DMS114 treated with DMSO at 0.1 percent for 48 hours (cell line): ENCODE measurements around the gene GUCY1A1.

ENCODE experiments used
- DNase-seq: peaks from one replicate; lab custom pipeline; 2025; ENCODE audit not compliant: unreplicated experiment; lab: John Stamatoyannopoulos, UW

Gene GUCY1A1

DNA sequence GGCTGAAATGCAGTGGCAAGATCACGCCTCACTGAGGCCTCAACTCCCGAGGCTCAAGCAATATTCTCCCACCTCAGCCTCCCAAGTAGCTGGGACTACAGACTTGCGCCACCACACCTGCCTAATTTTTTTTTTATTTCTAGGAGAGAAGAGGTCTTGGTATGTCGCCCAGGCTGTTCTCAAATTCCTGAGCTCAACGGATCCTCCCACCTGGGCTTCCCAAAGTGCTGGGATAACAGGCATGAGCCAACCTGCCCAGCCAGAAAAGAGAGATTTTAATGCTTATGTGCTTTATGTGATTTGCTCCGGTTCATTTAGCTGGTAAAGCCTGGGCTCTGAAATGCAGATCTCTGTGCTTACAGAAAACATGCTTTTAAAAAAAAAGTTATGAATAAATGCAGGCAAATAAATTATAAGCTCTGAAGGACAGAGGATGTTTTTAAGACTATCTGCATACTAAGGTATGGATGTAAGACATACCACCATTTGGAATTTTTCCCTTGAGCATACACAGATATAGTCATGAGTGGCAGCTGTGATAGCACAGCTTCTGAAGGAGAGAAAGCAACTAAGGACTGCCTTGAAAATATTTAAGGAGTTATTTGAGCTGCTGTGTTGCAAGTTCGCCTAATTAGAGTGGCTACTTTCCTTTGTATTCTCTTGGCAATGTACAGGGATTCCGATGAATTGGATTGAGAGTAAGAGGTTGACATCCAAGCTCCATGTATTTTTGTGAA lies 106.0 kb downstream of the GUCY1A1 start:
- DNase-seq: no peak

DNA sequence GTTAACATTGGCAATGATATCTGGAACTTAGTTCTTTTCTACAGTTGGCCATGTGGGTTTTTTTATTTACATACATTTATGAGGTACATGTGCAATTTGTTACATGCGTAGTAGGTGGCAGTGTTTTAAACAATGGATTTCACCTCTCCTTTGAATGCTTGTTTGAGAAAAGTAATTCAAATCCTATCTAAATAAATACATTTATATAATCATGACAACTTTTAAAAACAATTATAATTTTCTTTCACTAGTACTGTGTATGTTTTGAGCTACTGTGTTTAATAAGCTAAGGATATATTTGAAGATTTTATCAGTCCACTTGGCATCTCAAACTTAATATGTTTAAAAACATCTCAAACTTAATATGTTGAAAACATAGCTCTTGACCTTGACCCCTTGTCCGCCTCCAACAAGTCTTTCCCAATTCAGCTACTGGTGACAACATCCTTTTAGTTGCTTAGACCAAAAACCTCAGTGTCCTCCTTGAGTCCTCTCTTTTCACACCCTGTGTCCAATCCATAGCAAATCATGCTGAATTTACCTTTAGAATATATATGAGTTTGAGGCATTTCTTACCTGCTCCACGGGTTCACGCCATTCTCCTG lies 106.7 kb downstream of the GUCY1A1 start:
- no peak for DNase-seq

DNA sequence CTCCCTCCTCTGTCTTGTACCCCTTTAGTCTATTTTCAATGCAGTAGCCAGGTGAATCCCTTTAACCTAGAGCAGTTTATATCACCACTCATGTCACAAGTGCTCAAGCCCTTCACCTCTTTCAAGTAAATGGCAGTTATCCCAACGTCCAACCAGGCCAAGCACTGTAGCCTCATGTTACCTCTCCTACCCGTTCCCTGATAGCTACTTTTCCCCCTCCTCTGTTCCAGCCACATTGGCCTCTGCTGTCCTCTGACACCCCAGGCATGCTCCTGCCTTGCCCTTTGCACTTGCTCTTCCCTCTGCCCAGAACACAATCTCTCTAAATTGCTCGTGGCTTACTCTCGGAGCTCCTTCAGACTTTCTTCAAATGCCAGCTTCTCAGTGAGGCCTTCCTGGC lies 107.4 kb downstream of the GUCY1A1 start:
- DNase-seq: no peak

DNA sequence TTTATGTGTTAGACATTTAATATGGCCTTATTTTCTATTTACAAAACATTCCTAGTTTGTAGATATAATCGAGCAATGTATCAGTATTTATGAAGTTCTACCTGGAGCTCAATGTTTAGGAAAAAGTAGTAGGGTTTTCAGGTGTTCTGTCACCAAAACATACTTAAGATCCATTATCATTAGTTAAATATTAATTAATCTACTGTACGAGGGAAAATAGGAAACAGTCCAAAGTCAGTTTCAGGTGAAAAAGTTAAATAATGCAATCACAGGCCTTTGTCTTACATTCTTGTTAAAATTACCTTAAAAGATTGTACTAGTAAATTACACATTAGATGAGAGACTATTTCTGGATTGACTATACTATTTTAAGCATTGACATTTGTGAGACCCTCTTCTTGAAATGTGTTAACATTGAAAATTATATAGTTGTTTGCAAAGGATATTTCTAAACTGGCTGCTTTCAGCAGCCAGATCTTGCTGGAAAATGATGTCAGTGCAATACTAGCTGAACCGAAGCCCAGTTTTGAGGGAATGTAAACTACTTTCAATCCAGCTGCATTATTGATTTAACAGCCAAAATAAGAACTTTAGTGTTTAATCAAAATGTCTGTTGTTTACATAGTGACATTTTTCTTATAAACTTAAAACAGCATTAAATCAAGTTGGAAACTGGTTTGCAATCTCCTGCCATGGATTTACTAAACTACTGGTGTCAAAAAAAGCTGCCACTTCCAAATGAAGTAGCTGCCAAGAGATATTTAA lies 111.5 kb downstream of the GUCY1A1 start:
- DNase-seq: no peak

GRCh38 chr4:155780775-155781174 lies 114.1 kb downstream of the GUCY1A1 start:
- DNase-seq: no peak

DNA sequence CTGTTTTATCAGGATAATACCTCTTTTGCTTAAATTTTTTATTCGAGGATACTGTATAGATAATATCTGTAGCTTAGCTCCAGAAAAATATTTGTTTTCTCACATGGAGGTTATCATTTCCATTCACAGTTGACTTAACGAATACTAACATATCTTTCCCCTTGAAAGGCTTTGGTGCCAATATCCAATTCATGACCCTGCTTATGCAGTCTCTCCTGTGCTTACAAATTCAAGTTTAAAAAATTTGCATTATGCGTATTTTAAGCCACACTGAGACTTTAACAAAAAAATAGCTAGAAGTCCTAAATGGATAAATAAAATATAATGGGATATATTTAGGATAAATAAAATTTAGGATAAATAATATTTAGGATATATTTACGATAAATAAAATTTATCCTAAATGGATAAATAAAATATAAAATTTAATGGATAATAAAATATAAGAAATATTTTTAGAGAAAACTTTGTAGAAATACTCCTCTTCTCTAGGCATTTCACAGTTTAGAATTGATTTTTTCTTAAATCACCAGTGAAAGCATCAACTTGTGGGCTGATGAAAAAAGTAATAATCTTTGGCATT lies 114.7 kb downstream of the GUCY1A1 start:
- no peak for DNase-seq
